Stimulated activated CD4-positive, alpha-beta T cell treated with anti-CD3 and anti-CD28 coated beads, TNF-alpha, amount 100 ng/mL, for 24 hours (primary cell): Measurements from ENCODE around the gene CLCF1.

Experiments
- DNase-seq, 3 experiments: peaks; one replicate each; pipeline ENCODE4 v3.0.0-alpha.2; 2020; ENCODE audit warnings: low read depth in 3 of 3

Gene CLCF1

GRCh38 chr11:67356864-67357561 lies 16.4 kb downstream of the CLCF1 start:
- DNase-seq, result peak; percentile 50 to 57 (median 52)

GRCh38 chr11:67356387-67356863 lies 17.0 kb downstream of the CLCF1 start:
- no peak for DNase-seq

GRCh38 chr11:67355794-67356386 lies 17.5 kb downstream of the CLCF1 start:
- DNase-seq, result no peak

DNA sequence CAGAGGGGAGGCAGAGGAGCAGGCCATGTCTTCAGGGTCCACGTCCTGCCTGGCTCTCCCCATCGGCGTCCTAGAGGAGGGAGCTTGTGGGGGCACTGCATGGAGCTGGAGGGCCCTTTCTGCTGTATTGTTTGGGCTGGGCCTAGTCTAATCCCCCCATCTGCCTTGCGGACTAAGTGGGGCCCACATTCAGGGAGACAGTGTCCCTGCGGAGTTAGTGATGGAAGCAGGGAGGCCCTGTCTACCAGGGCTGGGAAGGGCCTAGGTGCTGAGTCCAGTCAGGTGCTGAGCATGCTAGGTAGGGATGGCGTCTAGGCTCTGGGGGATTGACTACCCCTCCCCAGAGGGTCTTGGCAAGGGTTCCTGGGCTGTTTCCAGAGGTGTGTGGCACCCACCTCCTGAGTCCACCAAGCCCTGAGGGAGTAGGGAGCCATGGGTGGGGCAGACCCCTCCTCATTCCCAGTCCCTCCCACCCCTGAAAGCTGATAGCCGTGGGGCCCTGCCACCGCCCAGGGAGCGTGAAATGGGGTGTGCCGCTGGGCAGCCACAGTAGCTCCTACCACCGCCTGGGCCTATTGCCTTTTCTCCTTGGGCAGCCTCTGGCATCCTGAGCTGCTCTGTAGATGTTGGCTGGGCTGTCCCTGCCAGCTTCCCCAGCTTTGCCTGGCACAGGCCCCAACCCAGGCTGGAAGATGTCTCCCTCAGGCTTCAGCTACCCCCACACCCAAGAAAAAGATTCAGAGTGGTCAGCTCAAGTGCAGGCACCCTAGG lies 18.2 kb downstream of the CLCF1 start:
- DNase-seq, result no peak

DNA sequence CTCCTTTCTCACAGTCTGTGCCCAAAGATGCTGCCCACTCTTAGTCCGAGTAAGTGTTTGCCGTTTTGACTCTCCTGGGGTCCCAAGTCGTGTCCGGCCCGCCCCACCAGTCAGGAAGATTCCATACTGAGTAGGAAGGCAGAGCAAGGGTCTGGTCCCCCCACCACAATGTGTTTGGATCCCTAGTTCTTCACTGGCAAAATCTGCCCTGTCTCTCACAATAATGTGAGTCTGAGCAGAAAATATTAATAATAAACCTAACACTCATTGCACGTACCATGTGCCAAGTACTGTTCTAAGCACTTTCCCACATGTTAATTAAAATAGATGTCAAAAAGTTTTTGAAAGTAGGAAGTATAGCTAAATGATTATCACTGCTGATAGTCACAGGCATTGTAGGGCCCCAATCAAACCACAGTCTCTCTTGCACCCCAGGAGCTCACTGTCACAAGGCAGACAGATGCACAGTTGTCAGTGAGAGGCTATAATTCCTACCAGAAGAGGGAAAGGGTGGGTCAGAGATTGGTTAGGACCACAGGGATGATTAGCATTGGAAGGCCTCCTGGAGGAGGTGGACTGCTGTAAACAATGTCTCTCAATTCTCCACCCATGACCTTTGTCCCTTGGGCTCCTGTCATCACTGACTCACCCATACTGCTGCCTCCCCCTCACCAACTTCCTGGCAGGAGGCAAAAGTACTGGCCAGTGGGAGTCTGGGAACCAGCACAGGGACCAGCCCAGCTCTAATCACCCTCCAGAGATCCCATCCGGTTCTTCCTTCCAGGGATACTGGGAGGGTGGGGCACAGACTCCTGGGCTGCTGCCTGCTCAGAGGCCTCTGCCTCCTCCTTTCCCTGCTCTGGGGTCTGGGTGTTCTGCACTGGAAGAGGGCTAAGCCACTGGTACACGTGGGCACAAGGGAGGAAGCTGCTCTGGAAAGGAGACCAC lies 19.0 kb downstream of the CLCF1 start:
- no peak for DNase-seq

- DNase-seq, result peak; percentile 89 to 97 (median 91)
These were observed 19.9 kb downstream of the CLCF1 start, which contains the start of gene POLD4 for GRCh38 chr11:67353317-67354074. Gene POLD4, minus strand, starts transcription at chr11:67353546. Its CDS starts 147 bp downstream, at chr11:67353399.

- DNase-seq, result peak in 1 of 3 experiments; percentile 39
These were observed 20.7 kb downstream of the CLCF1 start for GRCh38 chr11:67352546-67353316.

GRCh38 chr11:67351275-67352005 lies 22.0 kb downstream of the CLCF1 start:
- peak; percentile 29 to 57 (median 41) for DNase-seq

GRCh38 chr11:67349928-67350465 lies 23.4 kb downstream of the CLCF1 start:
- no peak for DNase-seq

DNA sequence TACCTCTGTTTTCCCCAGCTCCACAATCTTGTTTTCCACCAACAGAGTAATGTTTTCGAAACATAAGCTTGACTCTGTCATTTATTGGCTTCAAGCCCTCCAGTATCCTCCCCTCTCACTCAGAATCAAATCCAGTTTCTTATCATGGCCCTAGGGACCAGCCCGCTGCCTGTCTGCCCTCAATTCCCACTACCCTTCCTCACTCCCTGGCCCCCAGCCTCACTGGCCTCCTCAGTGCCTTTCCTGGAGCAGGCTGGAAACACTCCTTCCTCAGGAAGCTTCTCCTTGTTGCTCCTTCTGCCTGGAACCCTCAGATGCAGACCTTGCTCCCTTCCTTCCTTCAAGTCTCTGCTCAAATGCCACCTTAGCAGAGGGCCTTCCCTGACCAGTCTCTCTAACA lies 23.9 kb downstream of the CLCF1 start:
- no peak for DNase-seq

DNA sequence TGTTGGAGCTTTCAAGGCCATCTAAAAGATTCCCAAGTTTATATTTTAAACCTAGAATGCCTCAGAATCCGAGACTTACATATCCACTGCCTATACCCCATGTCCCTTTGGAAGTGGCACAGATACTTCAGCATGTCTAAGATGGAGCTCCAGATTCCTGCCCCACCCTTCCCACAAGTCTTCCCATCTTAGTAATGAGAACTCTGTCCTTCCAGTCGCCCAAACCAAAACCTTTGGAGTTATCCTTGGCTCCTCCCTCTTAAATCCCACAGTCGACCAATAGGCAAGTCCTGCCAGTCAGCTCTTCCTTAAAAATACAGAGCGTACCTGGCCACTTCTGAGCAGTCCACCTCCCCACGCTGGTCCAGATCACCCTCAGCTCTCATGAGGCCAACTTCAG lies 24.4 kb downstream of the CLCF1 start:
- DNase-seq, result no peak

DNA sequence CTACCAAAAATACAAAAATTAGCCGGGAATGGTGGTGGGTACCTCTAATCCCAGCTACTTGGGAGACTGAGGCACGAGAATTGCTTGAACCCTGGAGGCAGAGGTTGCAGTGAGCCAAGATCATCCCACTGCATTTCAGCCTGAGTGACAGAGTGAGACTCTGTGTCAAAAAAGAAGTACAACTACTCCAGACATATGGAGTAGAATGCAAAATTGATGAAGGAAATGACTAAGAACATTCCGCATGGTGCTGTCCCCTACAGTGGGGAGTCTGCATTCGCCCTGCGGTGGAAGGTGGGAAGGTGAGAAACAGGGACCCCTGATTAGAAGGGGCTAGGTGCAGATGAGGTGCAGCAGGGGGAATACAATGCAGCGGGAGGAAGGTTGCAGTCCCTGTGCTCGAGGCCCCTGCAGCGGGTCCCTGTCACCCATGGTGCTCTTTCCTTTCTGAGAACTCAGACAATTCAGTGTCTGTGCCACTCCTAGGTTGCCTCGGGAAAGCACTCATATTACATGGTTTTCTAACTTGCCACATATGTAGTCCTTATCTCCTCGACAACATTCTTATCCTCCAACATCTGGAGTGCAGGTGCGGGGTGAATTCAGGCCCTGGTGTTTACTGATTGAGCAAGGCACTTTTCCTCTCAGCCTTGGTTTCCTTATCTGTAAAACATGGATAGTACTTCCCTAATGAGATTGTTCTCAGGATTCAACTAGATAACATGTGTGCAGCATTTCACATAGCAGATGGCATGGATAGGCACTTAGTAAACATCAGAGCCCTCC lies 25.2 kb downstream of the CLCF1 start:
- DNase-seq, result no peak

GRCh38 chr11:67345920-67346819 lies 27.2 kb downstream of the CLCF1 start:
- DNase-seq, result no peak

DNA sequence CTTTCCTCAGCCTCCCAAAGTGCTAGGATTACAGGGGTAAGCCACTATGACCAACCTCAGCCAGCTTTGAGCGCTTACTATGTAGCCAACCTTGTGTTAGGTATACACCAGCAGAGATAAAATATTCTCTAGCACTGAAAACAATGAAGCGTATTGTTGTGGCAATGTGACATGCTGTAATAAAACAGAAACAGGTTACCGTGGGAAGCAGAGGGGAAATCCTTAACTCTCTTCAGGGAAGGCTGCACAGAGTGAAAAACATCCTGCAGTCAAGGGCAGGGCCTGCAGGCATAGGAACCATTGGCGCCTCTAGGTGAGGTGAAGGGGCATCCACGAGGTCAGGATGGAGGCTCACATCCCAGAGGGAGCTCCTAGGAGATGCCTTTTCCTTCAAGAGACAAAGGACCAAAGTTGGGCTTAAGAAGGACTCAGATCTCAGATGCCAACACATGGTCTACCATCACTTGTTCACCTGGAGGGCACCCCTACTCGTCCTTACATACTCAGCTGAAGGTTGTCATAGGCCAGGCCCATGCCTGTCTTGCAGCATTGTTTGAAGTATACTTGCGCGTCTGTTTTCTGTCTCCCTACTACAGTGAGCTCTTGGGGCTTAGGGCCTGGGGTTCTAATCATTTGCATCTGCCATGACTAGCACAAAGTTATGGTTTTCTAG lies 28.0 kb downstream of the CLCF1 start:
- DNase-seq, result no peak

DNA sequence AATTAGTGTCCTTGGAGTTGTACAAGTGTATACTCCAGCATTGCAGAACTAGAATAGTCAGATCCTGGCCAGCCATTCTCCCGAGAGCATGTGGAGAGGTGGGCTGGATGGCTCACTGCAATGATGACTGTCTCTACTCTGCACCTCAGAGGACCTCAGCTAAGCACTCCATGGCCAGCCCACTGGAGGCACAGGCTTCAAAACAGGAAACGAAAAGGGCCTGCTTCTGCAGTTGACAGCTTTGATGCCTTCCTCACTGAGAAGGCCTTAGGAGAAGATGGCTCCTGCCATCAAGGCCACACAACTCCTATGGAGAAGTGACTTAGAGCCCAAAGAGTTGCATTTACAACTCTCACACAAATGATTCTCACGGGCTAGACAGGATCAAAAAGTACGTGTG lies 29.1 kb downstream of the CLCF1 start:
- no peak for DNase-seq

GRCh38 chr11:67337257-67337656 lies 36.1 kb downstream of the CLCF1 start:
- no peak for DNase-seq
